ENCODE data around the gene C11orf87.

Gene C11orf87

GRCh38 chr11:109422870-109423465, 978 bp downstream of the C11orf87 start:
- Histone ChIP-seq H3K4me3 (ENCODE audit: insufficient read depth in 1 of 2, low read depth in 1 of 2, low read length in 2 of 2) (peak overlapping the region; percentile 52 to 74), H3K36me3 (ENCODE audit: control insufficient read depth in 1 of 2, insufficient read depth in 2 of 2, low read depth in 1 of 2, low read length in 2 of 2) (no peaks in the 10 kb centered on the region), H3K79me1 (replicated peaks; ENCODE audit: low read length, poor library complexity, severe bottlenecking) (no peaks in the 10 kb centered on the region), H3K4me1 (ENCODE audit: control insufficient read depth, insufficient read depth, low read depth, low read length) (peaks cover 20% of the 10 kb centered on the region), H3K27me3 (ENCODE audit: control insufficient read depth in 1 of 2, insufficient read depth in 1 of 2, low read length in 2 of 2) (peaks cover 17 to 32% of the 10 kb centered on the region in 2 experiments), H2BK15ac (ENCODE audit: low read depth, poor library complexity, severe bottlenecking) (no peak overlapping the region), H2BK120ac (ENCODE audit: low read depth, low read length) (no peak overlapping the region), H3K4ac (ENCODE audit: low read depth in 1 of 2, low read length in 2 of 2) (no peak overlapping the region), H2BK5ac (ENCODE audit: low read depth, low read length, poor library complexity, severe bottlenecking) (no peak overlapping the region), H2AFZ (ENCODE audit: low read depth, low read length) (peak overlapping the region; percentile 44), H3K9me3 (ENCODE audit: control insufficient read depth, low read length) (no peaks in the 10 kb centered on the region), H3K9ac (ENCODE audit: low read length) (no peak overlapping the region), H3K27ac (ENCODE audit: low read length, poor library complexity, severe bottlenecking) (no peak overlapping the region), H2BK12ac (ENCODE audit: low read length in 2 of 2) (no peak overlapping the region), H3K23ac (ENCODE audit: low read length in 2 of 2) (no peak overlapping the region), H3K18ac (ENCODE audit: low read depth in 1 of 2, low read length in 2 of 2) (no peak overlapping the region), H4K8ac (ENCODE audit: low read length) (peak overlapping the region; percentile 35), H3K14ac (ENCODE audit: low read length in 2 of 2) (peak overlapping the region in 1 of 2 experiments; percentile 87), H2AK5ac (ENCODE audit: low read length, severe bottlenecking) (no peak overlapping the region), H4K91ac (ENCODE audit: low read length) (no peak overlapping the region), H3K4me2 (ENCODE audit: low read length, poor library complexity, severe bottlenecking) (peak overlapping the region; percentile 96)
- peak; percentile 36 for DNase-seq
- 3% methylated on average over 43 of the region's 43 CpGs for WGBS

- no peaks in the 10 kb centered on the region for H3K79me1 ChIP-seq (replicated peaks; ENCODE audit: low read length, poor library complexity, severe bottlenecking)
- H3K9me3 ChIP-seq (ENCODE audit: control insufficient read depth, low read length), result no peaks in the 10 kb centered on the region
- no peak for DNase-seq
- no peak overlapping the region for H3K4ac ChIP-seq (ENCODE audit: low read depth in 1 of 2, low read length in 2 of 2)
- H3K14ac ChIP-seq (ENCODE audit: low read length in 2 of 2), result peak overlapping the region in 1 of 2 experiments; percentile 19
- H2BK5ac ChIP-seq (ENCODE audit: low read depth, low read length, poor library complexity, severe bottlenecking), result no peak overlapping the region
- peak overlapping the region; percentile 96 for H3K4me2 ChIP-seq (ENCODE audit: low read length, poor library complexity, severe bottlenecking)
- peak overlapping the region in 1 of 2 experiments; percentile 5 for H3K23ac ChIP-seq (ENCODE audit: low read length in 2 of 2)
- H3K4me3 ChIP-seq (ENCODE audit: insufficient read depth in 1 of 2, low read depth in 1 of 2, low read length in 2 of 2), result peak overlapping the region; percentile 42 to 74
- H2AK5ac ChIP-seq (ENCODE audit: low read length, severe bottlenecking), result no peak overlapping the region
- WGBS, result 20% methylated on average over 45 of the region's 45 CpGs
- no peak overlapping the region for H3K18ac ChIP-seq (ENCODE audit: low read depth in 1 of 2, low read length in 2 of 2)
- no peak overlapping the region for H4K8ac ChIP-seq (ENCODE audit: low read length)
- H2BK12ac ChIP-seq (ENCODE audit: low read length in 2 of 2), result no peak overlapping the region
- no peak overlapping the region for H2BK15ac ChIP-seq (ENCODE audit: low read depth, poor library complexity, severe bottlenecking)
- peaks cover 20% of the 10 kb centered on the region for H3K4me1 ChIP-seq (ENCODE audit: control insufficient read depth, insufficient read depth, low read depth, low read length)
- H2BK120ac ChIP-seq (ENCODE audit: low read depth, low read length), result no peak overlapping the region
- no peak overlapping the region for H3K27ac ChIP-seq (ENCODE audit: low read length, poor library complexity, severe bottlenecking)
- no peaks in the 10 kb centered on the region for H3K36me3 ChIP-seq (ENCODE audit: control insufficient read depth in 1 of 2, insufficient read depth in 2 of 2, low read depth in 1 of 2, low read length in 2 of 2)
- H2AFZ ChIP-seq (ENCODE audit: low read depth, low read length), result peak overlapping the region; percentile 44
- no peak overlapping the region for H4K91ac ChIP-seq (ENCODE audit: low read length)
- no peak overlapping the region for H3K9ac ChIP-seq (ENCODE audit: low read length)
- peaks cover 17 to 32% of the 10 kb centered on the region in 2 experiments for H3K27me3 ChIP-seq (ENCODE audit: control insufficient read depth in 1 of 2, insufficient read depth in 1 of 2, low read length in 2 of 2)
These were observed 1.6 kb downstream of the C11orf87 start for GRCh38 chr11:109423466-109424190.

DNA sequence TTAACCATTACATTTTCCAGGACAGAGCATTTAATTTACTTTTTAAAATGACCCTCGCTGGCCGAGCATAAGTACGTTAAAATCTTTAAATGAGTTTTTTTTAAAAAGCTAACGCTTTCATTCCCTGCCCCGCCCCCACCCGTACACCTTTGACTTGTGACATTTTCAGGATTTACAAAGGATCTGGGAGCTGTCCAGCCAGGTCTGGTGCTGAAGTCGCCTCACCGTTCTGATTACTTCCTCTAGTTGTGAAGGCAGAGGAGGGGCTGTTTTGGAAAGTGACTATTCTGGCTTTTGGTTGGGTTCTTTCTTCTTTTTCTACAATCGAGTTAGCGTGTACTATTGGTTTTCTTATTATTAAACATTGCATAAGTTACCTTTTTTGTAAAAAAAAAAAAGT, 2.9 kb downstream of the C11orf87 start:
- no peaks in the 10 kb centered on the region for H3K9me3 ChIP-seq (ENCODE audit: control insufficient read depth, low read length)
- no peaks in the 10 kb centered on the region for H3K36me3 ChIP-seq (ENCODE audit: control insufficient read depth in 1 of 2, insufficient read depth in 2 of 2, low read depth in 1 of 2, low read length in 2 of 2)
- no peak overlapping the region for H3K4me3 ChIP-seq (ENCODE audit: insufficient read depth in 1 of 2, low read depth in 1 of 2, low read length in 2 of 2)
- H3K79me1 ChIP-seq (replicated peaks; ENCODE audit: low read length, poor library complexity, severe bottlenecking), result no peaks in the 10 kb centered on the region
- H4K91ac ChIP-seq (ENCODE audit: low read length), result no peak overlapping the region
- no peak overlapping the region for H3K23ac ChIP-seq (ENCODE audit: low read length in 2 of 2)
- H3K18ac ChIP-seq (ENCODE audit: low read depth in 1 of 2, low read length in 2 of 2), result no peak overlapping the region
- no peak overlapping the region for H2BK5ac ChIP-seq (ENCODE audit: low read depth, low read length, poor library complexity, severe bottlenecking)
- peaks cover 20% of the 10 kb centered on the region for H3K4me1 ChIP-seq (ENCODE audit: control insufficient read depth, insufficient read depth, low read depth, low read length)
- no peak overlapping the region for H2BK15ac ChIP-seq (ENCODE audit: low read depth, poor library complexity, severe bottlenecking)
- H2AK5ac ChIP-seq (ENCODE audit: low read length, severe bottlenecking), result no peak overlapping the region
- DNase-seq, result no peak
- peaks cover 17 to 32% of the 10 kb centered on the region in 2 experiments for H3K27me3 ChIP-seq (ENCODE audit: control insufficient read depth in 1 of 2, insufficient read depth in 1 of 2, low read length in 2 of 2)
- H3K27ac ChIP-seq (ENCODE audit: low read length, poor library complexity, severe bottlenecking), result no peak overlapping the region
- H3K14ac ChIP-seq (ENCODE audit: low read length in 2 of 2), result no peak overlapping the region
- no peak overlapping the region for H2AFZ ChIP-seq (ENCODE audit: low read depth, low read length)
- WGBS, result 3% methylated on average over 6 of the region's 10 CpGs
- no peak overlapping the region for H2BK12ac ChIP-seq (ENCODE audit: low read length in 2 of 2)
- H4K8ac ChIP-seq (ENCODE audit: low read length), result no peak overlapping the region
- no peak overlapping the region for H3K9ac ChIP-seq (ENCODE audit: low read length)
- no peak overlapping the region for H3K4me2 ChIP-seq (ENCODE audit: low read length, poor library complexity, severe bottlenecking)
- H2BK120ac ChIP-seq (ENCODE audit: low read depth, low read length), result no peak overlapping the region
- no peak overlapping the region for H3K4ac ChIP-seq (ENCODE audit: low read depth in 1 of 2, low read length in 2 of 2)

DNA sequence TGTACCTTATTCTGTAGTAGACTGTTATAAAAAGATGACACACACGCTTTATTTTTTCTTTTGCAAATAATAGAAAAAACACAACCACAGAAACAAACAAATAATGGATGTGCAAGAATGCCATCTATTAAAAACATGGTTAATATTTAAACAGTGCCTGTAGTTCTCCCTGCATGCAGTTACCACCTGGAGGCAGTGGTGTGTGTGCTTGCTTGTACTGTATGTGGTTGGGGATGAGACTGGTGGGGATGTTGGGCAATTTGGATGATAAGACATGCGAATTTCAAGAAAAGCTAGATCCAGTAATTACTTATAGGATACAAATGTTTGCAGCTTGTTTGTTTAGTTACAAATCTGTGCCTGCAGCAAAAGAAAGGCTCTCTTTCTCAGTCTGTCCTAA, 3.6 kb downstream of the C11orf87 start:
- WGBS, result no CpG with 5 or more reads among the region's 2 CpGs
- H3K36me3 ChIP-seq (ENCODE audit: control insufficient read depth in 1 of 2, insufficient read depth in 2 of 2, low read depth in 1 of 2, low read length in 2 of 2), result no peaks in the 10 kb centered on the region
- no peak overlapping the region for H2BK12ac ChIP-seq (ENCODE audit: low read length in 2 of 2)
- H3K27ac ChIP-seq (ENCODE audit: low read length, poor library complexity, severe bottlenecking), result no peak overlapping the region
- peaks cover 17 to 32% of the 10 kb centered on the region in 2 experiments for H3K27me3 ChIP-seq (ENCODE audit: control insufficient read depth in 1 of 2, insufficient read depth in 1 of 2, low read length in 2 of 2)
- H3K9me3 ChIP-seq (ENCODE audit: control insufficient read depth, low read length), result no peaks in the 10 kb centered on the region
- no peak overlapping the region for H3K23ac ChIP-seq (ENCODE audit: low read length in 2 of 2)
- no peak overlapping the region for H3K18ac ChIP-seq (ENCODE audit: low read depth in 1 of 2, low read length in 2 of 2)
- no peak overlapping the region for H3K4ac ChIP-seq (ENCODE audit: low read depth in 1 of 2, low read length in 2 of 2)
- H3K14ac ChIP-seq (ENCODE audit: low read length in 2 of 2), result no peak overlapping the region
- no peak overlapping the region for H2BK120ac ChIP-seq (ENCODE audit: low read depth, low read length)
- H3K4me3 ChIP-seq (ENCODE audit: insufficient read depth in 1 of 2, low read depth in 1 of 2, low read length in 2 of 2), result no peak overlapping the region
- H2AK5ac ChIP-seq (ENCODE audit: low read length, severe bottlenecking), result no peak overlapping the region
- H3K79me1 ChIP-seq (replicated peaks; ENCODE audit: low read length, poor library complexity, severe bottlenecking), result no peaks in the 10 kb centered on the region
- H3K4me1 ChIP-seq (ENCODE audit: control insufficient read depth, insufficient read depth, low read depth, low read length), result peaks cover 20% of the 10 kb centered on the region
- no peak overlapping the region for H2BK15ac ChIP-seq (ENCODE audit: low read depth, poor library complexity, severe bottlenecking)
- no peak overlapping the region for H4K91ac ChIP-seq (ENCODE audit: low read length)
- H3K9ac ChIP-seq (ENCODE audit: low read length), result no peak overlapping the region
- H3K4me2 ChIP-seq (ENCODE audit: low read length, poor library complexity, severe bottlenecking), result no peak overlapping the region
- H2AFZ ChIP-seq (ENCODE audit: low read depth, low read length), result no peak overlapping the region
- no peak overlapping the region for H2BK5ac ChIP-seq (ENCODE audit: low read depth, low read length, poor library complexity, severe bottlenecking)
- H4K8ac ChIP-seq (ENCODE audit: low read length), result no peak overlapping the region
- DNase-seq, result no peak
